Neuronal stem cell (in vitro differentiated cells): Measurements from ENCODE around the gene CDH6.

Experiments
- DNase-seq: peaks from one replicate; pipeline ENCODE4 v3.0.0-alpha.2; 2013; ENCODE audit warnings: low spot score
- H2AFZ ChIP-seq: one replicate; pipeline ENCODE4 v1.6.1; 2013; ENCODE audit warnings: mild to moderate bottlenecking, low read length, inconsistent platforms
- H2AK5ac ChIP-seq: 2 replicates; pipeline ENCODE4 v1.6.1; 2013; ENCODE audit warnings: low read depth, mild to moderate bottlenecking, inconsistent platforms, low read length, moderate library complexity, mixed read lengths
- H2BK120ac ChIP-seq: 2 replicates; pipeline ENCODE4 v1.6.1; 2013; ENCODE audit warnings: low read depth, mild to moderate bottlenecking, inconsistent platforms, low read length, moderate library complexity, mixed read lengths
- H2BK12ac ChIP-seq: one replicate; pipeline ENCODE4 v1.6.1; 2013; ENCODE audit warnings: low read length, inconsistent platforms
- H2BK15ac ChIP-seq: 2 replicates; pipeline ENCODE4 v1.6.1; 2013; ENCODE audit warnings: mild to moderate bottlenecking, low read length, inconsistent platforms, mixed read lengths
- H2BK5ac ChIP-seq: one replicate; pipeline ENCODE4 v1.6.1; 2013; ENCODE audit warnings: inconsistent platforms, mild to moderate bottlenecking, low read length, moderate library complexity
- H3K14ac ChIP-seq: one replicate; pipeline ENCODE4 v1.6.1; 2013; ENCODE audit warnings: low read length, inconsistent platforms
- H3K18ac ChIP-seq: 2 replicates; pipeline ENCODE4 v1.6.1; 2013; ENCODE audit warnings: low read length, inconsistent platforms
- H3K23ac ChIP-seq: 2 replicates; pipeline ENCODE4 v1.6.1; 2013; ENCODE audit warnings: low read depth, mild to moderate bottlenecking, mixed read lengths, low read length, inconsistent platforms; ENCODE audit not compliant: poor library complexity
- H3K27ac ChIP-seq: replicated peaks from 3 replicates; pipeline ENCODE4 v1.5.1; 2013; ENCODE audit warnings: low read length, inconsistent platforms
- H3K27me3 ChIP-seq, 3 experiments: 2 replicates each; pipeline ENCODE4 v1.6.1; 2013; ENCODE audit warnings: low read length in 3 of 3, mild to moderate bottlenecking in 2 of 3, inconsistent platforms in 1 of 3, low read depth in 1 of 3, mixed read lengths in 1 of 3, moderate library complexity in 1 of 3; ENCODE audit not compliant: control insufficient read depth in 3 of 3, insufficient read depth in 3 of 3
- H3K36me3 ChIP-seq, 2 donors: replicated peaks in 1 of 2; 2 replicates each; pipeline ENCODE4 v1.6.1; 2013; ENCODE audit warnings: low read length in 2 of 2; ENCODE audit not compliant: control insufficient read depth in 2 of 2, insufficient read depth in 2 of 2
- H3K4ac ChIP-seq: 2 replicates; pipeline ENCODE4 v1.6.1; 2013; ENCODE audit warnings: inconsistent platforms, mild to moderate bottlenecking, low read length, moderate library complexity
- H3K4me1 ChIP-seq, 2 donors: 1 replicate in 1 of 2; 2 replicates in 1 of 2; pipeline ENCODE4 v1.6.1; 2013; ENCODE audit warnings: low read length in 2 of 2, low read depth in 1 of 2; ENCODE audit not compliant: control insufficient read depth in 2 of 2, insufficient read depth in 1 of 2
- H3K4me2 ChIP-seq: one replicate; pipeline ENCODE4 v1.6.1; 2013; ENCODE audit warnings: mild to moderate bottlenecking, low read length, inconsistent platforms; ENCODE audit not compliant: insufficient read depth, poor library complexity, severe bottlenecking
- H3K4me3 ChIP-seq, 2 donors: 2 replicates each; pipeline ENCODE4 v1.5.1; 2013; ENCODE audit warnings: low read length in 2 of 2, mild to moderate bottlenecking in 2 of 2, inconsistent platforms in 1 of 2, moderate library complexity in 1 of 2
- H3K79me1 ChIP-seq: one replicate; pipeline ENCODE4 v1.6.1; 2013; ENCODE audit warnings: low read depth, mild to moderate bottlenecking, inconsistent platforms, low read length, moderate library complexity
- H3K9ac ChIP-seq: one replicate; pipeline ENCODE4 v1.6.1; 2013; ENCODE audit warnings: mild to moderate bottlenecking, low read depth, low read length, inconsistent platforms; ENCODE audit not compliant: poor library complexity
- H3K9me3 ChIP-seq, 2 donors: replicated peaks in 1 of 2; 2 replicates each; pipeline versions ENCODE3 to v1.6.1; 2013; ENCODE audit warnings: low read length in 2 of 2, mild to moderate bottlenecking in 2 of 2, inconsistent platforms in 1 of 2, low read depth in 1 of 2, mixed read lengths in 1 of 2, moderate library complexity in 1 of 2; ENCODE audit not compliant: control insufficient read depth in 2 of 2, insufficient read depth in 1 of 2
- H4K8ac ChIP-seq: one replicate; pipeline ENCODE4 v1.6.1; 2013; ENCODE audit warnings: low read depth, mild to moderate bottlenecking, inconsistent platforms, low read length, moderate library complexity
- H4K91ac ChIP-seq: one replicate; pipeline ENCODE4 v1.6.1; 2013; ENCODE audit warnings: low read length, low read depth, mild to moderate bottlenecking, inconsistent platforms; ENCODE audit not compliant: poor library complexity
- WGBS, 2 donors: extraction: QIAGEN DNeasy Blood & Tissue Kit; methylation state at CpG; one replicate each; pipeline ENCODE4 v1.1.7; 2013; ENCODE audit warnings: missing lambda C conversion rate in 2 of 2, mixed read lengths in 1 of 2; ENCODE audit not compliant: insufficient read length in 2 of 2, insufficient replicate concordance in 1 of 2; ENCODE audit errors: extremely low coverage in 2 of 2; 5-methylcytosine and 5-hydroxymethylcytosine counted together

Gene CDH6

GRCh38 chr5:31362529-31362900, 169.0 kb downstream of the CDH6 start:
- no peak overlapping the region for H4K91ac ChIP-seq
- H3K4me1 ChIP-seq, result peaks cover 0 to 24% of the 10 kb centered on the region in 2 donors

DNA sequence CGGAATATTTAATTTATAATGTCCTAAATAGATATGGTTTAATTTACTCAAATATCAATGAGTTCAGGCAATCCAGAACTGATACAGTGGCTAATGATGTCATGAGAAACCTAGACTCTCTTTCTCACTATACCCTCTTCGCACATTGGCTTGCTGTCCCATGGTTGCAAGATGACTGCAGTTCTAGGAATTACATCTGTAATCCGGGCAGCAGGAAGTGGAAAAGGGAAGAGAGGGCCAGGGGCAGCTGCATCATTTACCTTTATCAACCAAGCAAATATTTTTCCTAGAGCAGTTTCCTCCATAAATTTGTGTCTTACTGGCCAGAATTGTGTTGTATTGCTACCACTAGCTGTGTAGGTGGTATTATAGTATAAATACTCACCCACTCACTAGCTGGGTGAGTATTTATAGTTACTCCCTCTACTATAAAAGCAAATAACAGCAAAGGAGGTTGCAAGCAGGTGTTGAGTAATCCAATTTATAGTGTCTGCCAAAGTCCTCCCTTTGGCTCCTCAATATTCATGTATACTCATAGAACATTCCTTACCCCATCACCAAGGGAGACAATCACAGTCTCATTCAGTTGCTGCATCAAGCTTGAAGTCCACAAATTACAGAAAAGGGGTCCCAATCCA, 169.6 kb downstream of the CDH6 start:
- no peak overlapping the region for H2BK15ac ChIP-seq
- H2BK5ac ChIP-seq, result no peak overlapping the region
- H4K8ac ChIP-seq, result no peak overlapping the region
- H4K91ac ChIP-seq, result no peak overlapping the region
- no CpG with 5 or more reads among the region's 3 CpGs for whole genome bisulfite sequencing, 2 donors
- no peak overlapping the region for H3K23ac ChIP-seq
- no peak overlapping the region for H3K14ac ChIP-seq
- H3K4ac ChIP-seq, result no peak overlapping the region
- H3K4me2 ChIP-seq, result no peak overlapping the region
- H2AFZ ChIP-seq, result no peak overlapping the region
- H3K79me1 ChIP-seq, result no peaks in the 10 kb centered on the region
- no peak for DNase-seq
- H3K18ac ChIP-seq, result no peak overlapping the region
- no peak overlapping the region for H2BK120ac ChIP-seq
- peaks cover 0 to 2% (median 0%) of the 10 kb centered on the region in 3 experiments for H3K27me3 ChIP-seq
- no peak overlapping the region for H3K27ac ChIP-seq
- no peak overlapping the region for H3K9ac ChIP-seq
- H3K9me3 ChIP-seq, result no peaks in the 10 kb centered on the region
- no peak overlapping the region for H2AK5ac ChIP-seq
- H3K4me1 ChIP-seq, result peaks cover 0 to 24% of the 10 kb centered on the region in 2 donors
- no peaks in the 10 kb centered on the region for H3K36me3 ChIP-seq
- H2BK12ac ChIP-seq, result no peak overlapping the region
- no peak overlapping the region for H3K4me3 ChIP-seq

More at GRCh38 chr5:31362529-31362900, 169.0 kb downstream of the CDH6 start:
- Histone ChIP-seq H2AK5ac (no peak overlapping the region), H3K23ac (no peak overlapping the region), H3K4me2 (no peak overlapping the region), H2AFZ (no peak overlapping the region), H3K36me3 (no peaks in the 10 kb centered on the region), H3K14ac (no peak overlapping the region), H3K4ac (no peak overlapping the region), H2BK120ac (no peak overlapping the region), H4K8ac (no peak overlapping the region), H3K27ac (no peak overlapping the region), H3K9me3 (no peaks in the 10 kb centered on the region), H3K79me1 (no peaks in the 10 kb centered on the region), H2BK15ac (no peak overlapping the region), H2BK5ac (no peak overlapping the region), H3K18ac (no peak overlapping the region), H2BK12ac (no peak overlapping the region), H3K27me3 (peaks cover 0 to 2% (median 0%) of the 10 kb centered on the region in 3 experiments), H3K4me3 (no peak overlapping the region), H3K9ac (no peak overlapping the region)
- DNase-seq, result no peak
- WGBS, 2 donors, result no CpG with 5 or more reads among the region's 1 CpG

- H3K4ac ChIP-seq, result no peak overlapping the region
- H2BK5ac ChIP-seq, result no peak overlapping the region
- no peak overlapping the region for H2AFZ ChIP-seq
- no peak overlapping the region for H2BK15ac ChIP-seq
- no peak overlapping the region for H4K91ac ChIP-seq
- no peak overlapping the region for H2AK5ac ChIP-seq
- H3K14ac ChIP-seq, result no peak overlapping the region
- peaks cover 0 to 2% (median 0%) of the 10 kb centered on the region in 3 experiments for H3K27me3 ChIP-seq
- H3K23ac ChIP-seq, result no peak overlapping the region
- no peak overlapping the region for H4K8ac ChIP-seq
- DNase-seq, result no peak
- no peak overlapping the region for H3K9ac ChIP-seq
- no peak overlapping the region for H2BK12ac ChIP-seq
- no peak overlapping the region for H3K4me2 ChIP-seq
- no peaks in the 10 kb centered on the region for H3K9me3 ChIP-seq
- H3K79me1 ChIP-seq, result no peaks in the 10 kb centered on the region
- no peak overlapping the region for H2BK120ac ChIP-seq
- H3K27ac ChIP-seq, result no peak overlapping the region
- peaks cover 0 to 30% of the 10 kb centered on the region in 2 donors for H3K4me1 ChIP-seq
- H3K18ac ChIP-seq, result no peak overlapping the region
- no peak overlapping the region for H3K4me3 ChIP-seq
- no CpG with 5 or more reads among the region's 2 CpGs for WGBS, 2 donors
- H3K36me3 ChIP-seq, result no peaks in the 10 kb centered on the region
Observed at GRCh38 chr5:31364881-31365636, 171.6 kb downstream of the CDH6 start.

GRCh38 chr5:31365776-31366175, 172.3 kb downstream of the CDH6 start:
- Histone ChIP-seq H3K27me3 (peaks cover 0 to 2% (median 0%) of the 10 kb centered on the region in 3 experiments), H3K18ac (no peak overlapping the region), H3K14ac (no peak overlapping the region), H3K27ac (no peak overlapping the region), H3K23ac (no peak overlapping the region), H3K9me3 (no peaks in the 10 kb centered on the region), H3K9ac (no peak overlapping the region), H3K36me3 (no peaks in the 10 kb centered on the region), H2BK120ac (no peak overlapping the region), H4K91ac (no peak overlapping the region), H3K4me2 (no peak overlapping the region), H4K8ac (no peak overlapping the region), H3K4me1 (peaks cover 0 to 30% of the 10 kb centered on the region in 2 donors), H3K4ac (no peak overlapping the region), H2AK5ac (no peak overlapping the region), H3K4me3 (no peak overlapping the region), H2AFZ (no peak overlapping the region), H2BK12ac (no peak overlapping the region), H2BK5ac (no peak overlapping the region), H2BK15ac (no peak overlapping the region), H3K79me1 (no peaks in the 10 kb centered on the region)
- DNase-seq, result no peak
- no CpG with 5 or more reads among the region's 3 CpGs for WGBS, 2 donors
